Duodenal mucosa (tissue), 2 donors: ENCODE results near the gene RNF144B.

ENCODE experiments used
- H3K27ac ChIP-seq: one replicate; pipeline ENCODE4 v1.7.0; 2013; ENCODE audit warnings: low read depth, low read length
- H3K27me3 ChIP-seq, 2 donors: one replicate each; pipeline ENCODE4 v1.7.0; 2013; ENCODE audit warnings: low read length in 2 of 2, control low read depth in 1 of 2; ENCODE audit not compliant: insufficient read depth in 2 of 2, control insufficient read depth in 1 of 2
- H3K36me3 ChIP-seq, 2 donors: one replicate each; pipeline ENCODE4 v1.7.0; 2013; ENCODE audit warnings: low read length in 2 of 2, control low read depth in 1 of 2; ENCODE audit not compliant: insufficient read depth in 2 of 2, control insufficient read depth in 1 of 2
- H3K4me1 ChIP-seq, 2 donors: one replicate each; pipeline ENCODE4 v1.7.0; 2013; ENCODE audit warnings: low read length in 2 of 2, control low read depth in 1 of 2; ENCODE audit not compliant: insufficient read depth in 2 of 2, control insufficient read depth in 1 of 2
- H3K4me3 ChIP-seq, 2 donors: one replicate each; pipeline ENCODE4 v1.7.0; 2013; ENCODE audit warnings: low read length in 2 of 2, low read depth in 1 of 2
- H3K9ac ChIP-seq, 2 donors: one replicate each; pipeline ENCODE4 v1.7.0; 2013; ENCODE audit warnings: low read length in 2 of 2, low read depth in 1 of 2
- H3K9me3 ChIP-seq, 2 donors: one replicate each; pipeline ENCODE4 v1.7.0; 2013; ENCODE audit warnings: low read length in 2 of 2, control low read depth in 1 of 2; ENCODE audit not compliant: control insufficient read depth in 1 of 2

RNF144B gene

DNA sequence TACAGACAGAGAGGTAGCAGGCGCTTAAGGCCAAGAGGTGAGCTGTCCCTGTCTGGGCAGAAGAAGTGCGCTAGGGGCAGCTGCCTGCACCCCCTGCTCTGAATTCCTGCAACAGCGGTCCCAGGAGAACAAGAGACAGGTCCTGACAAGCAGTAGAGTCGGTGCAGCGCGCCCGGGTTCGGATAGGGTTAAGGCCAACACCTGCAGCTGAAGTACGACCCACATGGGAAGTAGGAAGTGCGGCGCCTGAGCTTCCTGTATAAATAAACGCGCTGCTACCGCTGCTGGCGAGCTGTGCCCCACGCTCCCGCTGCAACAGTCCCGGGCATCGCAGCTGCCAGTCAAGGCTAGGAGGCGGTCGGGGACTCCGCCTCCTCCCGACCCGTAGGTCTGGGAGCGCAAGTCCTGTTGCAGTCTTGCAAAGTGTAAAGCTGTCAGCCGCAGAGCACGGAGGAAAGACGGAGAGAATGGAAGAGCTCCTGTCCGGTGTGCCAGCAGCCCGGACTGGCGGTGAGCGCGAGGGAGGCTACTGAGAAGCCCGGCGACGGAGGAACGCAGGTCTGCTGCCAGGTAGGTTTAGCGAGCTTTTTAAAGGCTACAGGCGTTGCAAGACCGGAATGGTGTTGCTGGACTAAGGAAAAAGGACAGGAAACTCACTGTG, at the start of gene RNF144B:
TSS of gene RNF144B (plus strand) at position 290 of the 661 bp plus-strand sequence. CDS start 12,185 bp downstream, outside the sequence.
- H3K27me3 ChIP-seq: no peaks in the 10 kb centered on the region
- H3K36me3 ChIP-seq: no peaks in the 10 kb centered on the region
- H3K9ac ChIP-seq: peak within 1 kb of the TSS; percentile 61 to 69
- H3K4me1 ChIP-seq: peaks cover 29 to 32% of the 10 kb centered on the region in 2 donors
- H3K9me3 ChIP-seq: no peaks in the 10 kb centered on the region
- H3K4me3 ChIP-seq: peak within 1 kb of the TSS; percentile 72 to 89
- H3K27ac ChIP-seq: peak within 1 kb of the TSS; percentile 1

DNA sequence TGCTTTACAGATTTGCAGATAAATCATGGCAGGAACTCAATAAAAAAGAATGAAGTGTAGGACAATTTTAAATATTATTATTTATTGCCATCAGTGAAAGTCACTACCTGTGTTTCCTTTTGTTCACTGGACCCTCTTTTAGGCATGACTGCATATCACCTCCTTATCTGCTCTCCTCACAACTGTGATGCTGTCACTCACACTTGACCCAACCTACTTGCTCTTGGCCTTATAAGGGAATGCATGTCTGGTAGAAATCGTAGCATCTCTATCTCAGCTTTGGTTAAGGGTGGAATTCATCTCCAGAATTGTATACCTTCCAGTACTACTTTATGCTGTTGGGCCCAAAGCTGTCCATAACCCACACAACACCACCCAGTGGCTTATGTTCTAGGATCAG, 47.6 kb upstream of the RNF144B start:
- peaks cover 0 to 5% of the 10 kb centered on the region in 2 donors for H3K27me3 ChIP-seq
- no peaks in the 10 kb centered on the region for H3K9me3 ChIP-seq
- no peak overlapping the region for H3K4me3 ChIP-seq
- H3K9ac ChIP-seq: no peak overlapping the region
- no peaks in the 10 kb centered on the region for H3K36me3 ChIP-seq
- no peaks in the 10 kb centered on the region for H3K4me1 ChIP-seq
- no peak overlapping the region for H3K27ac ChIP-seq

DNA sequence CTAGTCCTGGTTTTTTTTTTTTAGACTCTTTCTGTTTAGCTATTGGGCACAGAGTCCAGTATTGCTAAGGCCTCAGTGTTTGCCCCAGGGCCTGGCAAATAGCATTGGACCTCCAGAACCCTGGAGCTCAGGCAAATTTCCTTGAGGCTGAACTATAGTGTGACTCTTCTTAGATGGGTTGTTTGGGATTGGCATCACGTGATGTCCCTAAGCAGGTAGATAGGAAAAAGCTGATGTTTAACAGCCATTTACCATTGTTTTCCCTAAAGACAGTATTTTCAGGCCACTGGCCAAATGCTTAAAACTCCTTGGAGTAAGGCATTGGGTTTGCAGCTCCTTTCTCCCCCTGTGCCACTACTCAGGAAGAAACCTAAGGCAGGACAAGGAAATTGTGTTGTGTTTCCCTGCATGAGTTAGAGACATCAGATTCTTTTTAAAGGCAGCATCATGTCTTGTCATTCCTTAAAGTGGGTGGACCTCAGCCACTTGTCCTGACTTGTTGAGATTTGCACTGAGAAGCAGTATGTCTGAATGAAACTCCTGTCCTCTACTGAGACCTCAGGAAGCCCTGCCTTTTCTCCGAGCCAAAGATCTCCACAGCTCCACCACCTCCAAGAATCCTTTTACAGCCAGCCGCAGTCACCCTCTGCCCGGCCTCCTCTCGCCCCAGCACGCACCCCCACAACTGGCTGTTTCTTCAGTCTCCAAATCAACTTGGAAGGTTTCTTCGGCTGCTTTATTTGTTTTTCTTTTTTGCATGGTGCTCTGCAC, 46.2 kb upstream of the RNF144B start:
- Histone ChIP-seq H3K27ac (no peak overlapping the region), H3K27me3 (peaks cover 0 to 5% of the 10 kb centered on the region in 2 donors), H3K4me3 (no peak overlapping the region), H3K9ac (no peak overlapping the region), H3K4me1 (no peaks in the 10 kb centered on the region), H3K36me3 (no peaks in the 10 kb centered on the region), H3K9me3 (no peaks in the 10 kb centered on the region)

DNA sequence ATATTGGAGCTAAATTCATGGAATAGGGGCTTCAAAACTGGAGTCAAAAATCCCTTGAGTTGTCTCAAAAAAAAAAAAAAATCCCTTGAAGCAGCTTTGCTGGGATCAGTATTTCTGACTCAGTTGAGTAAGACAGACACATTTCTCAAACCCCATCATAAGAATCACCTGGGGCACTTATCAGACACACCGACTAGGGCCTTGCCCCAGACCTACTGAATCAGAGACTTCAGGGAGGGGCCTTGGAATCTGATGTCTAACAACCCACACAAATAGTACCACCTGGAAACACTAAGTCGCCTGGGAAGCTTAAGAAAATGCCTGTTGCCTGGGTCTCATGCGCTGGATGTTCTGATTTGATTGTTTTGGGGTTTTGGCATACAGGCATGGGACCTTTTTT, 44.9 kb upstream of the RNF144B start:
- Histone ChIP-seq H3K36me3 (no peaks in the 10 kb centered on the region), H3K4me1 (no peaks in the 10 kb centered on the region), H3K27me3 (peaks cover 0 to 5% of the 10 kb centered on the region in 2 donors), H3K9me3 (no peaks in the 10 kb centered on the region), H3K4me3 (no peak overlapping the region), H3K27ac (no peak overlapping the region), H3K9ac (no peak overlapping the region)

DNA sequence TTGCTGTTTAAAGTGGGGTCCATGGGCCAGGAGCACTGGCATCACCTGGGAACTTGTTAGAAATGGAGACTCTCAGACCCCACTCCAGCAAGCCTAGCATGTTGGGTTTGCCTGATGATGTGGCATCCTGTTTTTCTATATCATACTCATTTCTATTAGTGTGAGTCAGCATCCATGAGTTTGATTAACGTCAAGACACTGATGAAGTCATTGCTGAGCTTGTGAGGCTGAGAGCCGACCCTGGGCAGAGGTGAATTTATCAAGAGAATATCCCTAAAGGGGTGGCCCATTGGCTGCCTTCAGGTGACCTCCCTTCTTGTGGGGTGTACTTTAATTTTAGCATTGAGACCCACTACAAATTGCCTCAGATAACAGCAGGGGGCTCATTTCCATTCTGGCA, 43.4 kb upstream of the RNF144B start:
- H3K27me3 ChIP-seq: peaks cover 0 to 5% of the 10 kb centered on the region in 2 donors
- H3K27ac ChIP-seq: no peak overlapping the region
- no peaks in the 10 kb centered on the region for H3K36me3 ChIP-seq
- no peak overlapping the region for H3K9ac ChIP-seq
- H3K4me3 ChIP-seq: no peak overlapping the region
- H3K9me3 ChIP-seq: no peaks in the 10 kb centered on the region
- H3K4me1 ChIP-seq: no peaks in the 10 kb centered on the region

DNA sequence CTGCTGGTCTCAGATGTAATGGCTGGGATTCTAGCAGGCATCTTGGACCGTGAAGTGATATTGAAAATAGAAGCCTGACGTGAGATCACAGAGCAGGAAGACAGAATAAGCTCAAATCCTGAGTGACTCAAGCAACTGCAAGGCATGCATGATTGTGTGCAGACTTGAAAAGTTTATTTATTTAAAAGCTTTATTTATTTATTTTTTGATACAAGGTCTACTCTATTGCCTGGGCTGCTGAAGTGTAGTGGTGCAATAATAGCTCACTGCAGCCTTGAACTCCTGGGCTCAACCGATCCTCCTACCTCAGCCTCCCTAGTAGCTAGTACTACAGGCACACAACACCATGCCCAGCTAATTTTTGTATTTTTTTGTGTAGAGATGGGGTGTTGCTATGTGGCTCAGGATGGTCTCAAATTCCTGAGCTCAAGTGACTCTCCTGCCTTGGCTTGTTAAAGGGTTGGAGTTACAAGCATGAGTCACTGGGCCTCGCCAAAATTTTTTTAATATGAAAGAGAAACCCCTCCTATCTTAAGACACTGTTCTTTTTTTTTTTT, 40.1 kb upstream of the RNF144B start:
- Histone ChIP-seq H3K36me3 (no peaks in the 10 kb centered on the region), H3K4me3 (no peak overlapping the region), H3K27me3 (no peaks in the 10 kb centered on the region), H3K27ac (no peak overlapping the region), H3K9ac (no peak overlapping the region), H3K9me3 (no peaks in the 10 kb centered on the region), H3K4me1 (no peaks in the 10 kb centered on the region)

DNA sequence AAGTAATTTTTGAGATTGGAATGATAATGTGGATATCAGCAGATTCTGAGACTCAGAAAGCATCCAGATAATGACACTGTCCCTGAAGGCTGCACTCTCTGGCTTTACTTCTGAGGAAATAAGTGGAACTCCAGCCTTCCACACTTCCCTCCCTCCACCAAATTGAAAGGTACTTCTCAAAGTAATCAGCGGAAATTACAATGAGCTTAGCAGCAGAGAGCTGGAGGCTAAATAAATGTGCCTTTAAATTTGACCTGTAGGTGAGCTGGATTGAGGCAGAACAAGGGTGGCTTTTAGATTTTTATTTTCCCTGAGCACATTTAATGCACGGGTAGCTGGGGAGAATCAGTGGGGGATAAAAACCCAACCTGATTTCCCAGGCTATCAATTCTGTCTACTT, 39.3 kb upstream of the RNF144B start:
- Histone ChIP-seq H3K9me3 (no peaks in the 10 kb centered on the region), H3K27me3 (no peaks in the 10 kb centered on the region), H3K36me3 (no peaks in the 10 kb centered on the region), H3K4me1 (no peaks in the 10 kb centered on the region), H3K4me3 (no peak overlapping the region), H3K9ac (no peak overlapping the region), H3K27ac (no peak overlapping the region)

DNA sequence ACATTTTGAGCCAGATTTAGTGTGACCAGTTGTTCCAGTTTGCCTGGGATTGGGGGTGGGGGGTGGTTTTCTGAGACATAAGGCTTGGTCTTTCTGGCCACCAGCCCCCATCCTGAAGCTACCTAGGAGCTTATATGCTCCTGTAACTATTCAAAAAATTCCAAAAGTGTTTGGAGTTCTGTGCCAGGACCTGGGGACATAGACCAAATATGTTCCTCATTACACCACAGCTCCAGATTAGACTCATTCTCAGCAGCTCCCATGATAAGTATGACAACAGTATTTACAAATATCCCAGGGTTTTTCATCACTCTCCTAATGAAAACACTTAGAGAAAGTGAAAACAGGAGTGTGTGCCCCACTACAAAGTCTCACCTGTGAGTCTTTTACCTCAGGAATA, 37.8 kb upstream of the RNF144B start:
- no peaks in the 10 kb centered on the region for H3K9me3 ChIP-seq
- H3K27ac ChIP-seq: no peak overlapping the region
- no peaks in the 10 kb centered on the region for H3K27me3 ChIP-seq
- H3K4me1 ChIP-seq: no peaks in the 10 kb centered on the region
- no peaks in the 10 kb centered on the region for H3K36me3 ChIP-seq
- H3K9ac ChIP-seq: no peak overlapping the region
- no peak overlapping the region for H3K4me3 ChIP-seq

DNA sequence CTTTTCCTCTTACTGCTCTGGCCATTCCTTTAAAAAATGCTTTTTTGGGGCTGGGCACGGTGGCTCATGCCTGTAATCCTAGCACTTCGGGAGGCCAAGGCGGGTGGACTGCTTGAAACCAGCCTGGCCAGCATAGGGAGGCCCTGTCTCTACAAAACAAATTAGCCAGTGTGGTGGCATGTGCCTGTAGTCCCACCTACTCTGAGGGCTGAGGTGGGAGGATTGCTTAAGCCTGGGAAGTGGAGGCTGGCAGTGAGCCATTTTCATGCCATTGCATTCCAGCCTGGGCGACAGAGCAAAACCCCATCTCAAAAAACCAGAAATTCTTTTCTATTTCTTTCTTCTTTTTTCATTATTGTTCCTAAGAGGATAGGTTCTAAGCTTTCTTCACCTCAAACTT, 36.9 kb upstream of the RNF144B start:
- no peaks in the 10 kb centered on the region for H3K4me1 ChIP-seq
- H3K9ac ChIP-seq: no peak overlapping the region
- H3K27ac ChIP-seq: no peak overlapping the region
- H3K27me3 ChIP-seq: no peaks in the 10 kb centered on the region
- H3K36me3 ChIP-seq: no peaks in the 10 kb centered on the region
- no peaks in the 10 kb centered on the region for H3K9me3 ChIP-seq
- H3K4me3 ChIP-seq: no peak overlapping the region

DNA sequence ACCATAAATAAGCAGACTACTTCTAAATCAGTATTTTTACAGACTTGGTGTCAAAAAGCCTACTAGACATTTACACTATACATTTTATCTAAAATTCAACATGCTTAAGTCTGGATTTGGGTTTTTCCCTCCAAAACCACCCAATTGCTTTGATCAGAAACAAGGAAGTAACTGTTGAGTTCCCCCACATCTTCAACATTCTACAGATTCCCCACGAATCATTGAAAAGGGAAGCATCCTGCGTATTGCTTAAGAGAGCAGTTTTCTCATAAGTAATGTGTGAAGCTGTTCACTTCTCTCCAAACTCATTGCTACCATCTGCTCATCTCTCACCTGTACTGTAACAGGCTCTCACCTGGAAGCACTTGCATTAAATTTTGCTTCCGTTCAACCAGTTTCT, 36.4 kb upstream of the RNF144B start:
- H3K27ac ChIP-seq: no peak overlapping the region
- no peaks in the 10 kb centered on the region for H3K4me1 ChIP-seq
- H3K36me3 ChIP-seq: no peaks in the 10 kb centered on the region
- H3K9ac ChIP-seq: no peak overlapping the region
- H3K27me3 ChIP-seq: no peaks in the 10 kb centered on the region
- no peak overlapping the region for H3K4me3 ChIP-seq
- H3K9me3 ChIP-seq: no peaks in the 10 kb centered on the region
